GM12874 (cell line): ENCODE results near the gene MTFMT.

ENCODE experiments used
- TF ChIP-seq, protein P1 (sequence below): IDR thresholded peaks from 2 replicates; pipeline ENCODE4 v1.5.1; 2011; ENCODE audit warnings: low read depth, mild to moderate bottlenecking, control low read depth, low read length, moderate library complexity; ENCODE audit not compliant: insufficient read depth

The MTFMT gene

DNA sequence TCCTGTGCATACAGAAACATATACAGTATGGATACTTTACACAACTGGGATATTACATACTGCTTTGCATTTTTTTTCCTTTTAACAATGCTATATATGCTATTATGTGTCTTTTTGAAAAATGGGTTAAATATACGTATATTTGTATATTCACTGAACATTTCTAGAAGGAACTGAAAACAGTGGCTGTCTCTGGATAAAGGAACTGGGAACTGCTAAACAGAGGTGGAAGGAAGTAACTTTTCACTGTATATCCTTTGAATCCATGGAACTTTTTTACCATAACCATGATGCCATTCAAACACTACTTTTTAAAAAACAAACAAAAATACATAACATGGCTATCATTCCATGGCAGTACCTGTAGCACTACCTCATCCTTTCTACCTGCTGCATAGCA lies 1.8 kb downstream of the MTFMT start:
- TF ChIP-seq, protein P1, sequence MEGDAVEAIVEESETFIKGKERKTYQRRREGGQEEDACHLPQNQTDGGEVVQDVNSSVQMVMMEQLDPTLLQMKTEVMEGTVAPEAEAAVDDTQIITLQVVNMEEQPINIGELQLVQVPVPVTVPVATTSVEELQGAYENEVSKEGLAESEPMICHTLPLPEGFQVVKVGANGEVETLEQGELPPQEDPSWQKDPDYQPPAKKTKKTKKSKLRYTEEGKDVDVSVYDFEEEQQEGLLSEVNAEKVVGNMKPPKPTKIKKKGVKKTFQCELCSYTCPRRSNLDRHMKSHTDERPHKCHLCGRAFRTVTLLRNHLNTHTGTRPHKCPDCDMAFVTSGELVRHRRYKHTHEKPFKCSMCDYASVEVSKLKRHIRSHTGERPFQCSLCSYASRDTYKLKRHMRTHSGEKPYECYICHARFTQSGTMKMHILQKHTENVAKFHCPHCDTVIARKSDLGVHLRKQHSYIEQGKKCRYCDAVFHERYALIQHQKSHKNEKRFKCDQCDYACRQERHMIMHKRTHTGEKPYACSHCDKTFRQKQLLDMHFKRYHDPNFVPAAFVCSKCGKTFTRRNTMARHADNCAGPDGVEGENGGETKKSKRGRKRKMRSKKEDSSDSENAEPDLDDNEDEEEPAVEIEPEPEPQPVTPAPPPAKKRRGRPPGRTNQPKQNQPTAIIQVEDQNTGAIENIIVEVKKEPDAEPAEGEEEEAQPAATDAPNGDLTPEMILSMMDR, result no peak

DNA sequence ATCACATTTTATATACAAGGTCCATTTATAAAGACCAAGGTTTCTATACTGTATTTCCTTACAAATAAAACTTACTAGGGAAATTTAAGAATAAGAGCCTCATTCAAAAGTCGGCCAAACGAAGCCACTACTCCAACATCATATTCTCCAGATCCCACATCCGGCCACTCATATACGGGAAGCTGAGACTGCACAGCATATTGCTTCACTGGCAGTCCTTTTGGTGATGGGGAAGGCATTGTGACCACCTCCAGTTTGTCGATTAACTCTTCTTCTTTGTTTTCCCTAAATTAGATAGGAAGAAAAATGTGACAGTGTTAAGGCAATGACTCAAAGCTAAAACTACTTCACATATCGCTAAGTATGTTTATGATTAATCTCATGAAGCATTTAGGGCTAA lies 2.7 kb downstream of the MTFMT start:
- TF ChIP-seq, protein P1, result no peak

DNA sequence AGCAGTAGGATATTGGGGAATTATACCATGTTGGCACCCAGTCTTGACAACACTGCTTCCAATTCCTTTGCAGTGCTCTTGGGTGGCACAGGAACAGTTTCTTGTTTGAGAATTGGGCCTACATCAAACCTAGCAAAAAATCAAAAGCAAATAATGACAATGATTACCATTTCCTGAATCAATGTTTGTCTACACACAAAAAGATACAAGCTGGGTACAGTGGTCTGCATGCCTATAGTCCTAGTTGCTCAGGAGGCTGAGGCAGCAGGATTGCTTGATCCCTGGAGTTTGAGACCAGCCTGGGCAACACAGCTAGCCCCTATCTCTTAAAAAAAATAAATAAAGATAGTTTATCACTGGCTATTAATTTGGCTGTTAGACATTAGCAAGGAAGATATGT lies 8.0 kb downstream of the MTFMT start:
- TF ChIP-seq, protein P1, result no peak

DNA sequence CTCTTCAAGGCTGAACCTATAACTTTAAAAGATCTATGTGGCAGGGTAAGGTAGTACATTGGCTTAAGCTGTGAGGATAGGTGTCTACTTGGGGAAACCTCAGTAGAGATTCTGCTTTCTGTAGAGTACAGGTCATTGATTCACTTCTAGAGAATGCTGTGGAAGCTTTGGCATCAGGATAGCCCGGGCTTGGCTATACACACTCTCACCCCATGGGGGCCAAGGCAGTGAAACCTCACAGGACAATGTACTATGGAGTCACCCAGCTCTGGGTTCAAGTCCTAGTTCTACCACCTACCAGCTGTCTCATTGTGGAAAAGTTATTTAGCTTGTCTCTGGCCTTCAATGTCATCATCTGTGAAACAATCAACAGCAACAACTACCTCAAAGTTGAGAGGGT lies 9.0 kb downstream of the MTFMT start:
- TF ChIP-seq, protein P1, result 0 out of 2 replicates have a peak, but pooled peaks have one; percentile 6

DNA sequence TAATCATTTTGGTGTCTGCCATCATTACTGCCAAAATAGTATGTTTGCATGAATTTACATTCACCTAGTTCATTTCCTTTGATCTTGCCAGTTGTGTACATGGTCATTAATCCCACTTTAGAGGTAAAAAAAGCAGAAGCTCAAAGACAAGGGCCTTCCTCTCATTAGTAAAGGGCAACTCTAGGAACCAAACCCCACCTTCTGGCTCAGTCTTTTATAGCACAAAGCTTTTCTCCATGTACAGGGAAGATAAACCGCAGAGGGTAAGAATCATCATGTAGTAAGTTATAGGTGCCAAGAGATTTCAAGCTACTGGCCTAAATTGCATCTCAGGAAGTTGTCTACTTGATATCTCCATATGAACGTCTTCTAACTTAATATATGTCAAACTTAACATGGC lies 20.5 kb downstream of the MTFMT start:
- TF ChIP-seq, protein P1, result no peak; the same call in 1 of the 2 replicates

DNA sequence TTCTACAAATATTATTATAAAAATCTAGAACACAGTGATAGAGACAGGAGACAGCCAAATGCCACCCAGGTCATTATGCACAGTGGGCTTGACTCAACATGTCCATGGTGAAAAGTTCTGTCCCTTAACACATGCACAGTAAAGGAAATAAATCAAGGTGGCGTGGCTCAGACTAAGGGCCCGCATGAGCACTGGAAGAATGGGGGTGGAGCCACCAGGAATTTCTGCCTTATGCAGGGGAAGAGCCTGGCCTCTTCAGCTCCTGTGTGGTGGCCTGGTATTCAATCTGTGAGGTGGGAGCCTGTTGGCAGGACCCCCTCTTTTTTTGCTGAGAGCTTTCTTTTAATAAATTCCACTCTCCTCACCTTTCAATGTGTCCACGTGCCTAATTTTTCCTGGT lies 22.6 kb downstream of the MTFMT start:
- TF ChIP-seq, protein P1, result no peak

DNA sequence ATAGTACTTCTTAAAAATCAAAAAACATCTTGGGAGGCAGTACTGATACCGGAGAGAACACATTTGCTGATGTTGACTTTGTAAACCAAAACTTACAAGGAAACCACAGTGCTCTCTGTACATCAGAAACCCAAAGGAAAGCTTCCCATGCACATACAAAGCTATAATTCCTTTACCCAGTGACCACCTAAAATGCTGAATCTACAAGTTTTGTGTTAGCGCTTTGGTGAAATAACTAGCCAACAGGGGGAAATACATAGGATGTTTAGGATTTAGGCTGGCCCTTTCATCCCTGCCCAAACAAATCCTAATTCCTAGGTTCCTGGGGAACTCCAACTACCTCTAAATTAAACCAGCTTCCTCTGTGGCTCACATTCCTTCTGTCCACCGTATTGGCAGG lies 24.4 kb downstream of the MTFMT start:
- TF ChIP-seq, protein P1, result no peak
